Frontal cortex (tissue), 4 donors: ENCODE results near the gene TRAF4. TPM values are rescaled to one million over a fixed set of nuclear protein-coding genes. Genes with fewer than 3 reads are reported as not detected.

ENCODE experiments used
- DNase-seq, 2 donors: peaks; one replicate each; pipeline ENCODE4 v3.0.0; 2012; ENCODE audit warnings: low spot score in 2 of 2
- FAIRE-seq: peaks from 2 replicates; lab custom pipeline; 2012; peaks lifted over from hg19 to GRCh38; lab: Jason Lieb, UNC
- total RNA-seq: library from RNA; depleted of rRNA; stranded (reverse); fragments of >200 nt; gene quantifications from one replicate; pipeline ENCODE4 v1.2.3, GENCODE V29; 2014
- donor health status: control.
- donor health status: control.
- donor health status: control.

TRAF4 gene
- 60.3 TPM for total RNA-seq

- DNase-seq (peak; percentile 93 to 95), FAIRE-seq (no peak)
Measured at GRCh38 chr17:28743243-28744103, at the start of gene TRAF4. TSS of gene TRAF4 (plus strand) at chr17:28744011. CDS start at chr17:28744113, 102 bp downstream.

- FAIRE-seq: no peak
- DNase-seq: no peak
Measured at GRCh38 chr17:28698253-28698941, 45.4 kb upstream of the TRAF4 start.

- FAIRE-seq: no peak
- DNase-seq: no peak
Measured at GRCh38 chr17:28700278-28700677, 43.5 kb upstream of the TRAF4 start.

- no peak for DNase-seq
- FAIRE-seq: no peak
Measured at GRCh38 chr17:28700830-28701492, 42.9 kb upstream of the TRAF4 start.

- FAIRE-seq (no peak), DNase-seq (peak; percentile 55 to 65)
Measured at GRCh38 chr17:28702026-28702751, 41.6 kb upstream of the TRAF4 start.

- no peak for FAIRE-seq
- peak in 1 of 2 donors; percentile 14 for DNase-seq
Measured at GRCh38 chr17:28702752-28703150, 41.1 kb upstream of the TRAF4 start.

GRCh38 chr17:28703552-28704218, 40.1 kb upstream of the TRAF4 start:
- FAIRE-seq (no peak), DNase-seq (no peak)

GRCh38 chr17:28704219-28704858, 39.5 kb upstream of the TRAF4 start:
- FAIRE-seq: no peak
- no peak for DNase-seq

GRCh38 chr17:28705074-28705659, 38.6 kb upstream of the TRAF4 start:
- DNase-seq (no peak), FAIRE-seq (no peak)

GRCh38 chr17:28705728-28706334, 38.0 kb upstream of the TRAF4 start:
- no peak for DNase-seq
- FAIRE-seq: no peak

GRCh38 chr17:28706471-28707338, 37.1 kb upstream of the TRAF4 start:
- DNase-seq (no peak), FAIRE-seq (no peak)

GRCh38 chr17:28707339-28707720, 36.5 kb upstream of the TRAF4 start:
- DNase-seq: no peak
- no peak for FAIRE-seq

GRCh38 chr17:28710861-28711722, 32.7 kb upstream of the TRAF4 start:
- FAIRE-seq: no peak
- peak; percentile 91 to 97 for DNase-seq

- DNase-seq (no peak), FAIRE-seq (no peak)
Measured at GRCh38 chr17:28711723-28712031, 32.1 kb upstream of the TRAF4 start, which contains the start of gene PROCA1. TSS of gene PROCA1 (minus strand) at chr17:28711888. CDS start at chr17:28711660, 228 bp downstream.

GRCh38 chr17:28712032-28712704, 31.6 kb upstream of the TRAF4 start:
- DNase-seq: no peak
- no peak for FAIRE-seq
